Osteocyte (in vitro differentiated cells): ENCODE results near the gene TMEM108. TPM values are rescaled to one million over a fixed set of nuclear protein-coding genes. Genes with fewer than 3 reads are reported as not detected.

Source experiments
- DNase-seq: peaks from one replicate; pipeline ENCODE4 v3.0.0; 2021; ENCODE audit warnings: mixed read lengths; ENCODE audit not compliant: unreplicated experiment; ENCODE audit errors: extremely low spot score
- H3K27ac Mint-ChIP-seq: one replicate; pipeline ENCODE4 v1.8.0; 2021; ENCODE audit warnings: mild to moderate bottlenecking, mixed read lengths; ENCODE audit not compliant: unreplicated experiment
- H3K27me3 Mint-ChIP-seq: one replicate; pipeline ENCODE4 v1.8.0; 2021; ENCODE audit warnings: mixed read lengths; ENCODE audit not compliant: unreplicated experiment
- H3K36me3 Mint-ChIP-seq: one replicate; pipeline ENCODE4 v1.8.0; 2021; ENCODE audit warnings: mixed read lengths; ENCODE audit not compliant: unreplicated experiment
- H3K4me1 Mint-ChIP-seq: one replicate; pipeline ENCODE4 v1.8.0; 2021; ENCODE audit warnings: mixed read lengths; ENCODE audit not compliant: unreplicated experiment
- H3K4me3 Mint-ChIP-seq: one replicate; pipeline ENCODE4 v1.8.0; 2021; ENCODE audit warnings: mild to moderate bottlenecking, moderate library complexity, mixed read lengths; ENCODE audit not compliant: unreplicated experiment
- H3K9me3 Mint-ChIP-seq: one replicate; pipeline ENCODE4 v1.8.0; 2021; ENCODE audit warnings: mixed read lengths; ENCODE audit not compliant: unreplicated experiment
- total RNA-seq: library from RNA; stranded (reverse); gene quantifications from 2 replicates; pipeline ENCODE4 v1.2.1, GENCODE V29; 2021
- TF ChIP-seq, protein P1 (sequence below): fragments of 200-600 bp; sonication (generic); IDR thresholded peaks from 2 replicates; pipeline ENCODE4 v1.5.0; 2021; ENCODE audit warnings: antibody characterized with exemption, mild to moderate bottlenecking, moderate library complexity

TMEM108 gene
- total RNA-seq, 1 donor from 2014 or later = 3.7 TPM

DNA sequence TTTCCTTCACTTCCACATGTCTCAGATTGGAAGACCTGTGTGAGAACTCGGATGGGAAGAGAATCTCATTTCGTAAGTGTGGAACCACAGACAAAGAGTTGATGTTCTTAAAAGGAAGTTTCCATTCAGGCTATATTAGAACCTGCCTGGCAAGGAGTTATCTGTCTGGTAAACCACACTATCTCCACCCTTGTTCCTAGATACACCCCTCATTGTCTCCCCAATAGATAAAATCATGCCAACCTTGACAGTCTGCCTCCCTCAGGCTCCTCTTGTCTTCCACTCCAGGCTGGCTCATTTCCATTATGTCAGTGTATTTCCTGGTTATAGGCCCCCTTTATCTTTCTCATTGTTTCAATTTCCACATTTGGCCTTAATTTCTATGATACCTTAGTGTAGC is 89.2 kb downstream of the TMEM108 start:
- Mint-ChIP-seq H3K4me3 (no peak overlapping the region), H3K36me3 (no peaks in the 10 kb centered on the region), H3K9me3 (no peaks in the 10 kb centered on the region), H3K27me3 (peaks cover 2% of the 10 kb centered on the region), H3K4me1 (no peaks in the 10 kb centered on the region), H3K27ac (no peak overlapping the region)
- TF ChIP-seq, protein P1, sequence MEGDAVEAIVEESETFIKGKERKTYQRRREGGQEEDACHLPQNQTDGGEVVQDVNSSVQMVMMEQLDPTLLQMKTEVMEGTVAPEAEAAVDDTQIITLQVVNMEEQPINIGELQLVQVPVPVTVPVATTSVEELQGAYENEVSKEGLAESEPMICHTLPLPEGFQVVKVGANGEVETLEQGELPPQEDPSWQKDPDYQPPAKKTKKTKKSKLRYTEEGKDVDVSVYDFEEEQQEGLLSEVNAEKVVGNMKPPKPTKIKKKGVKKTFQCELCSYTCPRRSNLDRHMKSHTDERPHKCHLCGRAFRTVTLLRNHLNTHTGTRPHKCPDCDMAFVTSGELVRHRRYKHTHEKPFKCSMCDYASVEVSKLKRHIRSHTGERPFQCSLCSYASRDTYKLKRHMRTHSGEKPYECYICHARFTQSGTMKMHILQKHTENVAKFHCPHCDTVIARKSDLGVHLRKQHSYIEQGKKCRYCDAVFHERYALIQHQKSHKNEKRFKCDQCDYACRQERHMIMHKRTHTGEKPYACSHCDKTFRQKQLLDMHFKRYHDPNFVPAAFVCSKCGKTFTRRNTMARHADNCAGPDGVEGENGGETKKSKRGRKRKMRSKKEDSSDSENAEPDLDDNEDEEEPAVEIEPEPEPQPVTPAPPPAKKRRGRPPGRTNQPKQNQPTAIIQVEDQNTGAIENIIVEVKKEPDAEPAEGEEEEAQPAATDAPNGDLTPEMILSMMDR = no peak
- DNase-seq = no peak

DNA sequence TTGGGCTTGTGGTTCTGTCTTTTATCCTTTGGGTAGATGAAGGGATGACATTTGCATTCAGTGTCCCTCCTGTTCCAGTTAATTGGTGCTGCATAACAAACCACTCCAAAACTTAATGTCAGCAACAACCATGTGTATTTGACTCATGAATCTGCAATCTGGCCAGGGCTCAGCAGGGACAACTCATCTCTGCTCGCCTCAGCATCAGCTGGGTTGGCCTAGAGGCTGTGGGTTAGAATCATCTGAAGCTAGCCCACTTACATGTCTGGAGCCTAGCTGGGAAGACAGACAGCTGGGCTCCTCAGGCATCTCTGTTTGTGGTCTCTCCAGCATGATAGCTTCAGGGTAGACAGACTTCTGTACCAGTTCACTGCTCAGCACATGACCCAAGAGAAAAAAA is 92.0 kb downstream of the TMEM108 start:
- TF ChIP-seq, protein P1 = no peak
- H3K27ac Mint-ChIP-seq = no peak overlapping the region
- H3K4me1 Mint-ChIP-seq = no peaks in the 10 kb centered on the region
- H3K27me3 Mint-ChIP-seq = peaks cover 2% of the 10 kb centered on the region
- DNase-seq = no peak
- no peaks in the 10 kb centered on the region for H3K36me3 Mint-ChIP-seq
- no peaks in the 10 kb centered on the region for H3K9me3 Mint-ChIP-seq
- H3K4me3 Mint-ChIP-seq = no peak overlapping the region

DNA sequence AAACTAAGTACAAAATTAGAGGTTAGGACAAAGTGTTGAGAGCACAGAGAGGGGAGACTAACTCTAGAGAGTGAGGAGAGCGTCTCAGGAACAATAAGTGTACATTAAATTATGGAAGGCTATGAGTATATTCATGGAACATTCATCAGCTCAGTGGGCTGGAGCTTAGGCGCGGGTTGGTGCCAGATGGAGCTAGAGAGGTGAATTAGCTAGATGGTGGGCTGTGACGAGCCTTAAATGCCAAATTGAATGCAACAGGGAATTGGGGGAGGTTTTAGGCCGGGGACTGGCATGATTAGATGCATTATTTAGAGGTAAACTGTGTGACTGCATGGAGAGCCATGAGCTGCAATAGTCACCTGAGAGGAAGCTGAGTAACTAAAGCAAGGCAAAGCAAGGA is 97.1 kb downstream of the TMEM108 start:
- DNase-seq = no peak
- no peaks in the 10 kb centered on the region for H3K4me1 Mint-ChIP-seq

DNA sequence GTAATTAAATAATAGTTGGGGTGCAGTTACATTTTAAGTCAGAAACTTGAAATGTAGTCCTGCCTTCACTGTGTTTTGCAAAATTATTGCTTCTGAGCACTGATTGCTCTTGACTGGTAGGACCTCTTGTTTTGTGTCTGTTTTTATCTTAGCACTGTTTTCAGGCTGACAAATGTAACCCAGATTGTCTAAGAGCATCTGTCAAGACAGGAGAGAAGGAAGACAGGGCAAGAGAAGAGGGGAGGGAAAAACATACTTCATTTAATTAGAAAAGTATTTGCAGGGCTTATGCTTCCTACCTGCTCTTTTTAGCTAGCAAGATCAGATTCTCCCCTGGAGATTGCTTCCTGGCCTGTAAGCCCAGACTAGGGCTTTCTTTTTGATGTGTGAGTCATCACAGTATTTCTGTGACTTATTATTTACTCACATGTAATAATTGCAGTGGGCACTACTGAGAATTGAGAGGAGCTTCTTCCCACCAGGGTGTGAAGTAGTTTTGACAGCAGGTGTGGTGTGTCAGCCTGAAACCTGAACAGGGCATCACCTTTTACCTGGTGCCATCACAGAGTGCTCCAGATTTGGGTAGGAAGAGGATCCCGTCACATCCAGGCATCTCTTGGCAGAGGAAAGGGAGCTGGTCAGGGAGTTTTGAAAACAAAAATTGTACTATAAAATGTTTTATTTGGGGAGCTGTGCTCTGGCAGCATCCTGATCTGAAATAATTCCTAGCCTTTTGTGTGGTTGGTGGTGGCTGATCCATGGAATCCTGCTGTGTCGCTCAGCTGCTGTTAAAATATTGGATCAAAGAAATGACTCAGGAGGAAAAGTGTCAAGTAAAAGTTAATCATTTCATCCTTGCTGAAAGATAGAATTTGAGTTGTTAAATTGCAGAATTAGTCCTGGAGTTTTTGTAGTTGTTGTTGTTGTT is 98.2 kb downstream of the TMEM108 start:
- no peaks in the 10 kb centered on the region for H3K9me3 Mint-ChIP-seq
- peaks cover 3% of the 10 kb centered on the region for H3K27me3 Mint-ChIP-seq
- no peak for DNase-seq
- H3K4me3 Mint-ChIP-seq = no peak overlapping the region
- H3K36me3 Mint-ChIP-seq = no peaks in the 10 kb centered on the region
- no peaks in the 10 kb centered on the region for H3K4me1 Mint-ChIP-seq
- TF ChIP-seq, protein P1 = no peak
- H3K27ac Mint-ChIP-seq = no peak overlapping the region

More for the DNA sequence above, 97.1 kb downstream of the TMEM108 start:
- Mint-ChIP-seq H3K9me3 (no peaks in the 10 kb centered on the region), H3K27ac (no peak overlapping the region), H3K27me3 (peaks cover 3% of the 10 kb centered on the region), H3K36me3 (no peaks in the 10 kb centered on the region), H3K4me3 (no peak overlapping the region)
- TF ChIP-seq, protein P1 = no peak
